IPS-20b (cell line): ENCODE data around the gene GALNT9.

ENCODE experiments used
- H3K27ac ChIP-seq: one replicate; pipeline ENCODE4 v1.5.1; 2013; ENCODE audit warnings: low read length
- H3K27me3 ChIP-seq: 2 replicates; pipeline ENCODE4 v1.6.1; 2013; ENCODE audit warnings: mild to moderate bottlenecking, low read length, inconsistent platforms; ENCODE audit not compliant: insufficient read depth
- H3K36me3 ChIP-seq: 2 replicates; pipeline ENCODE4 v1.6.1; 2013; ENCODE audit warnings: low read depth, mild to moderate bottlenecking, inconsistent platforms, low read length, moderate library complexity; ENCODE audit not compliant: insufficient read depth
- H3K4me1 ChIP-seq: 2 replicates; pipeline ENCODE4 v1.6.1; 2013; ENCODE audit warnings: mild to moderate bottlenecking, control low read depth, inconsistent platforms, low read length, moderate library complexity; ENCODE audit not compliant: insufficient read depth
- H3K4me3 ChIP-seq: 2 replicates; pipeline ENCODE4 v1.5.1; 2013; ENCODE audit warnings: mild to moderate bottlenecking, low read length, inconsistent platforms
- H3K9ac ChIP-seq: 2 replicates; pipeline ENCODE4 v1.6.1; 2013; ENCODE audit warnings: low read depth, mild to moderate bottlenecking, inconsistent platforms, low read length, moderate library complexity
- H3K9me3 ChIP-seq: 2 replicates; pipeline ENCODE4 v1.6.1; 2013; ENCODE audit warnings: mild to moderate bottlenecking, low read depth, low read length, inconsistent platforms; ENCODE audit not compliant: insufficient read depth

Gene GALNT9

DNA sequence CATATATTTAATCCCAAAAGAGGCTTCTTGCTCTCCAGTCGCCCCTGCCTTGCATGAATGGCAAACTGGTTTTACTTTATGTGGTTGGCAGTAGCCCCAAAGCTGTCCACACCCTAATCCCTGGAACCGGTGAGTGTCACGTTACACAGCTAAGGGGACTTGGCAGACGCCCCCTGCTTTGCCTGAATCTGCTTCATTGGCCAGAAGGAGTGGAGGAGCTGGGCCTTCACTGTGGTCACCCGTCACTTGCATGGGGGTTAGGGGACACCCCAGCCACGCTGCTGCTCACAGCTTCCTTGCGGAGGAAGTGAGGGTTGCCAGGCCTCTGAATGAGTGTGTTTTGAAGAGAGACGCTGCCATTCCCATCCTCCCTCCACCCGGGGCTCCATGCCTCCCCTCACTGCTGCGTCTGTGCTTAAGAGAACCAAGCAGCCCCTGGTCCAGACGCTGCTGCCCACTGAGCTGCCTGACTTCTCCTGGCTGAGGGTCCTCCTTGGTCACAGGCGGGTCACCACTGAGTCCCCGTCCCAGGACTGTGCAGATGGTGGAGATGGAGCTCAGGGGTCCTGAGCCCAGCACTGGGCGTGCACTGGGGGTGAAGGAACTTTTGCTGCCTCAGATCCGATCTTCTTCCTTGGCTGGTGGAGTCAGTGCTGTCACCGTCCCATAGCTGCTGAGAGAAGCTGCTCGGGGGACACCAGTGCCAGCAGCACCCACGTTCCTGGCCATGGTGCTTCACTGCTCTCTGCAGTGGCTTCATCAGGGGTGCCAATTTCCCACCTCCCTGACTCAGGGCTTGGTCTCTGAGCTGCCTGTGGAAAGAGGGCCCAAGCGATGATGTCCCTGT is 39.8 kb downstream of the GALNT9 start:
- Histone ChIP-seq H3K4me1 (0 out of 2 replicates have a peak, but pooled peaks cover 2% of the 10 kb centered on the region), H3K9ac (no peak overlapping the region), H3K27ac (no peak overlapping the region), H3K27me3 (peaks cover 77% of the 10 kb centered on the region), H3K9me3 (no peaks in the 10 kb centered on the region; the same call in 1 of the 2 replicates), H3K4me3 (no peak overlapping the region), H3K36me3 (no peaks in the 10 kb centered on the region)

DNA sequence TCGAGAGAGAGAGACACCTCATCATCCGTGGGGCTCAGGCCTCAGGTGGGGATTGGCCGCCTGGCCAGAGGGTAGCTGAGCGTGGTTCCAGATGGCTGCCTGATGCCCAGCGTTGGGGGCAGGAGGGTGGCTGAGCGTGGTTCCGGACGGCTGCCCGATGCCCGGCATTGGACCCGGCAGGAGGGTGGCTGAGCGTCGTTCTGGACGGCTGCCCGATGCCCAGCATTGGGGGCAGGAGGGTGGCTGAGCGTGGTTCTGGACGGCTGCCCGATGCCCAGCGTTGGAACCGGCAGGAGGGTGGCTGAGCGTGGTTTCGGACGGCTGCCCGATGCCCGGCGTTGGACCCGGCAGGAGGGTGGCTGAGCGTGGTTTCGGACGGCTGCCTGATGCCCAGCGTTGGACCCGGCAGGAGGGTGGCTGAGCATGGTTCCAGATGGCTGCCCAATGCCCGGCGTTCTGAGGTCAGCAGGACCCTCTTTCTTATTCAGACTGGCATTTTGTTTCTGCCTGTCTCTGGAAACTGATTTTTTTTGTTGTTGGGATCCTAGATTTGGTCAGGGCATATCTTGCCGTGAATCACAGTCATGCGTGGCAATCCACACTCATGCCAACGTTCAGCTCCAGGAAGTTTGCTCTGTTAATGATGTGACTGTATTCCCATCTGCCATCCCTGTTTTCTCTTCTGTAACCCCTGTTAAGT is 40.7 kb downstream of the GALNT9 start:
- Histone ChIP-seq H3K9ac (no peak overlapping the region), H3K4me3 (no peak overlapping the region), H3K36me3 (no peaks in the 10 kb centered on the region), H3K27me3 (peaks cover 72% of the 10 kb centered on the region), H3K27ac (no peak overlapping the region), H3K9me3 (no peaks in the 10 kb centered on the region; the same call in 1 of the 2 replicates), H3K4me1 (peaks cover 4% of the 10 kb centered on the region; the same call in 1 of the 2 replicates)

DNA sequence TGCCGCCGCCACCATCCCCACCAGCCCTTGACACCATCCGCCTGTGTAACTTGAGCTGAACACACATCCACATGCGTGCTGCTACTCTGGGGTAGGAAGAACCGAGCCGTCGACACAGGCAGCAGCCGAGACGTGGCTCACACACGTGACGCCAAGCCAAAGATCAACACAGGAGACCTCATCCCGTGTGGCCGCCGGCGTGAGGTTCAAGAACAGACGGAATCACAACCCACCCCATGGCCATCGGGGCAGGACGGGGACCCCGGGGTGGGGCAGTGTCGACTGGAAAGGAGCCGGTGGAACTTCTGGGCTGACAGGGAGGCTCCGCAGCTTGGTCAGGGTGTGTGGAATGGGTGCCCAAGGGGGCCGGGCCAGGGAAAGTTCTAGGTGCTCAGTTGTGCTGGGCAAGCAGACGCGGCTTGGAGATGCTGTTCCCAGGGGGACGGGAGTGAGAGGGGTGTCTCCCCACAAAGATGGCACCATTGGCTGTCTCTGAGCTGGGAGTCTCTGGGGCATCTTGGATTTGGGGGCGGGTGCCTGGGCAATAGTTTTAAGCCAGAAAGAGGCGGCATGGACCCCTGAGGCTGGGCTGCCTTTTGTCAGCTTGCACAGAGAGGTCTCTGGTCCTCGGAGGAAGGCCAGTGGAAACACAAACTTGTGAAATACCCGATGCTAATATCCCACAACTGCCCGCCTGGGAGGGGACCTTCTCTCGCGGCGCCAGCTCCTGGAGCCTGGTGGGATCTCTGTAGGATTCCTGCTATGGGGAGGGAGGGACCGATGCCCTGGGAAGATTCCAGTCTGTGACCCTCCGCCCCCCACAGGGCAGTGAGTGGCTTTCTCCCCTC is 41.8 kb downstream of the GALNT9 start:
- H3K36me3 ChIP-seq, result no peaks in the 10 kb centered on the region
- H3K27ac ChIP-seq, result no peak overlapping the region
- H3K27me3 ChIP-seq, result peaks cover 62% of the 10 kb centered on the region
- no peaks in the 10 kb centered on the region; the same call in 1 of the 2 replicates for H3K9me3 ChIP-seq
- peaks cover 11% of the 10 kb centered on the region; the same call in 1 of the 2 replicates for H3K4me1 ChIP-seq
- H3K9ac ChIP-seq, result no peak overlapping the region
- H3K4me3 ChIP-seq, result no peak overlapping the region

DNA sequence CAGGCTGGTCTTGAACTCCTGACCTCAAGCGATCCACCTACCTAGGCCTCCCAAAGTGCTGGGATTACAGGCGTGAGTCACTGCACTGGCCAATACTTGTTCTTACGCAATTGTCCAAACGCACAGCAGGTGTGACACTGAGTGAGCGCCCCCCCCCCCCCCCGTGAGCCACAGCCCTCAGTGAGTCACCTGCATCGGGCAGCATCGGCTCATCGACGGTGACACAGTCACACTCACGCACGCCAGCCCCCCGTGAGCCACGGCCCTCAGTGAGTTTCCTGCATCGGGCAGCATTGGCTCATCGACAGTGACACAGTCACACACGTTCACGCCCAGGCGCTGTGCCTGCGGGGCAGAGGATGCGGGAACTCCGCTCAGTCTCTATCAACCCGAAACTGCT is 42.5 kb downstream of the GALNT9 start:
- peaks cover 11% of the 10 kb centered on the region; the same call in 1 of the 2 replicates for H3K4me1 ChIP-seq

DNA sequence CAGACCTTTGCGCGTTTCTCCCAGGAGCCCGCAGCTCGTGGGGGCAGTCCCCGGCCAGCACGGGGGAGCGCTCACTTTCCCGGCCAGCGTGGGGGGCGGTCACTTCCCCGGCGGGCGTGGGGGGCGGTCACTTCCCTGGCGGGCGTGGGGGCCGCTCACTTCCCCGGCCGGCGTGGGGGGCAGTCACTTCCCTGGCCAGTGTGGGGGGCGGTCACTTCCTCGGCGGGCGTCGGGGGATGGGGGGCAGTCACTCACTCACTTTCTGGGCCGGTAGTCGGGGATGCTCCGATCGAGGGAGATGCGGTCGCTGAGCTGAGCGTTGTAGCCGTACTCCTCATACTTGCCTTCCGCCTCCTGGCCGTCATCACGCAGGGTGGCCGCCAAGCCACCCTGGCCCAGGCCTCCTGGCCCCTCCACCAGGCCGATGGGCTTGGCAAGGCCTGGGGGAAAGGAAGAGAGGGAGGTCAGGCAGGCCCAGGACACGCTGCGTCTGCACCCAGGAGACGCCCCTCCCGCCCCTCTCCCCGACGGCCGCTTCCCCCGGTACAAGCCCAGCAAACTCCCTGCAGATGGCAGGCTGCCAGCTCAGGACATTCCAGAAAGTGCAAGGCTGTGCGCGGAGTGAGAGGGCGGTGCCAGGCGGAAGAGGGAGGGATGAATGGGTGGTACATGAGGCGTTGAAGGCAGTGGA is 43.3 kb downstream of the GALNT9 start:
- Histone ChIP-seq H3K4me3 (peak overlapping the region; percentile 59; the same call in 1 of the 2 replicates), H3K36me3 (no peaks in the 10 kb centered on the region), H3K27me3 (peaks cover 55% of the 10 kb centered on the region), H3K9ac (no peak overlapping the region), H3K27ac (no peak overlapping the region), H3K9me3 (no peaks in the 10 kb centered on the region; the same call in 1 of the 2 replicates), H3K4me1 (peaks cover 11% of the 10 kb centered on the region; the same call in 1 of the 2 replicates)

More for the DNA sequence above, 42.5 kb downstream of the GALNT9 start:
- Histone ChIP-seq H3K9me3 (no peaks in the 10 kb centered on the region; the same call in 1 of the 2 replicates), H3K27me3 (peaks cover 56% of the 10 kb centered on the region), H3K27ac (no peak overlapping the region), H3K4me3 (no peak overlapping the region), H3K9ac (no peak overlapping the region), H3K36me3 (no peaks in the 10 kb centered on the region)

DNA sequence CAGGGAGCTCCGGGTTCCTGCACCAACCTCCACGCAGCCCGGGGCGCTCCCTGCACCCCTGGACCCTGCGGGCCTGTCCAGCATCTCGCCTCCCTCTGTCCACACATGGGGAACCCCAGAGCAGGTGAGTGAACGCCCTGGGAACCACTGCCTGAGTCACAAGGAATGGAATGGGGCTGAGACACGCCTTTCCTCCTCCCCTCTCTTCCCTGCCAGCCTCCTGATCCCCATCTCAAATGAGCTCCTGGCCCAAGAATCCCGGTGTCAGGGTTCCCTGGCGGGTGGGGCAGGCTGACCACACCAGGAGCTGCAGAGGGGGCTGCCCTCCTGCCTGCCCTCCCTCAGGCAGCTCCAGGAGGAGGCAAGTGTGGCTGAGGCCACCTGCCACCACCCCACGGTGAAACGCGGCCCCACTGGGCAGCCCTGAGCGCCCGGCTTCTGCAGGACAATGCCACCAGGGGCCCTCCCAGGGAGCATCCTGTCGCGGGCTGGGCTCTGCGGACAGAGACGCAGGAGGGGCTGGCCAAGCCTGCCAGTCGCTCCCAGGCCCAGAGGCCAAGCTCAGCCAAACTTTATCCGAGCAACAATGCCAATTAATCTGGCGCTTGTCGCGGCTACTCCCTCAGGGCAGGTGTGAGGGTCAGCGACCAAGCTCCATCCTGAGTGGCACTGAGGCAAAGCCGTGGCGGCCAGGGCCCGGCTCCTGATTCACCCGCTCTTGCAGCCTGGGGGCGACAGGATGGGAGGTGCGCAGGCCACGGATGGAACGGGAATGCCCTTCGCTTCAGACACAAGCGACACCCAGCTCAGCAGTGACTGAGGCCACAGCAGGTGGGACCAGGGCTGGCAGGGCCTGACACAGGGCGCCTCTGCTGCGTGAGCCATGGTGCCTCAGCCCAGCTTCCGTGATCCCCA is 44.3 kb downstream of the GALNT9 start:
- Histone ChIP-seq H3K4me3 (no peak overlapping the region), H3K36me3 (no peaks in the 10 kb centered on the region), H3K27me3 (peaks cover 55% of the 10 kb centered on the region), H3K4me1 (peaks cover 11% of the 10 kb centered on the region; the same call in 1 of the 2 replicates), H3K27ac (no peak overlapping the region), H3K9ac (no peak overlapping the region), H3K9me3 (no peaks in the 10 kb centered on the region)

DNA sequence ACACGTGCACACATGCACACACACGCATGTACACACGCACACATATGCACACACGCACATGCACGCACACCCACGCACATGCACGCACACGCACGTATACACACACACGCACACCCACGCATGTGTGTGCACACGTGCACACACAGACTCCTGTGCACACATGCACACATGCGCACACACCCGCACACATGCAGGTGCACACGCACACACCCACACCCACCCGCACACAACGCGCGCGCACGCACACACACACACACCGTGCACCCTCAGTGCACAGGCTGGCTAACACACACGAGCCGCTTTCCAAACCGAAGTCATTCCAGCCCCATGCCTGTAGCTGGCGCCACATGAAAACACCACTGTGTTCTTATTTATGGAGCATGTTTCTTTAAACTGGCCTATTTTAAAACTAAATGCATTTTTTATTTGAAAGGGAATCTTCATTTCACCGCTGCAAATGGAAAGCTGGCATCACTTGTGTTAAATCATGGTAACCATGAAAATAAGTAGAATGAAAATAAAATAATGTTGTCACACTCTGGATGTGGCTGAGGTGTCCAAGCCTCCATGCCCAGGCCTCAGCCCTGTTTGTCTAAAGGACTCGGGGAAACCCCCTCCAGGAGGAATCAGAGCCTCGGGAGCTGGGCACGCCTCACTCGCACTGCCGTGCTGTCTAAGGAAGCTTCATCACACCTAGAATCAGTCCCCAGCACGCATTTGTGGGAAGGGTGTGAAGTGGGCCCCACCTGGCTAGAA is 45.1 kb downstream of the GALNT9 start:
- H3K9me3 ChIP-seq, result no peaks in the 10 kb centered on the region
- H3K27me3 ChIP-seq, result peaks cover 48% of the 10 kb centered on the region
- H3K4me1 ChIP-seq, result peaks cover 11% of the 10 kb centered on the region; the same call in 1 of the 2 replicates
- H3K9ac ChIP-seq, result no peak overlapping the region
- no peak overlapping the region for H3K27ac ChIP-seq
- no peak overlapping the region for H3K4me3 ChIP-seq
- no peaks in the 10 kb centered on the region for H3K36me3 ChIP-seq

DNA sequence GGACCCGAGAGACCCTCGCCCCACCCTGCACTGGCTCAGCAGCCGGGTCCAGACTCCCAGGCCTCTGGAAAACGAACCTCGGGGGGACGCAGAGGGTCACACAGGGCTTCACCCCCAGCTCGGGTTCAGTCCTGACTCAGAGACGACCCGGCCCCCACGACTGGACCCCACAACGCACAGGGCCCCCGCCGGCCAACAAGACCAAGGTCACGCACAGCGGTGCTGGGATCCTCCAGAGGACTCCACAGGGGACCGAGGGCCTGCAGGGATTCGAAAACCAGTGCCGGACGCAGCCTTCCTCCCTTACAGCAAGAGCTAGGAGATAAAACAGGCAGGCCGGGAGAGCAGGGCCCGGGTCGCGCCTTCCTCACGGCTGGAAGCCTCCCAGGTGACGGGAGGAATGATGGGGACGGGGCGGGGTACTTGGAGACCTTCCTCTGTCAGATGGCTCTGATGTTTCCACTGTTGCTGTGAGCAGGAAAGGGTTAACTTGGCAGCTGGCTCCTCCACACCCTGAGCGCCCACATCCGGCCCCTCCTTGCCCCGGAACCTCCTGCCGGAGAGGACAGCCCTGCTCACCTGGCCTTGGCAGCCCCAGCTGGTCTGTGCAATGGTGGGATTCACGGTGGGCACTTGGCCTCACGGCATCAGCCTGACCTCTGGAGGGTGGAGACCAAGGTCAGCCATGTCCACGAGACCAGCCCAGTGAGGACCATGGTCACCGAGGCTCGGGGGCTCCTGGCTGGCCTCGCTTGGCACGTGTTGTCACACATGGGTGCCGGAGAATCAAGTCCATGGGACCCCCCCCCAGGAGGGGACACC is 46.2 kb downstream of the GALNT9 start:
- H3K36me3 ChIP-seq, result no peaks in the 10 kb centered on the region
- no peak overlapping the region for H3K9ac ChIP-seq
- H3K4me3 ChIP-seq, result no peak overlapping the region; the same call in 1 of the 2 replicates
- peaks cover 37% of the 10 kb centered on the region for H3K27me3 ChIP-seq
- H3K4me1 ChIP-seq, result peaks cover 11% of the 10 kb centered on the region; the same call in 1 of the 2 replicates
- no peaks in the 10 kb centered on the region for H3K9me3 ChIP-seq
- peak overlapping the region; percentile 37 for H3K27ac ChIP-seq
